PC-9 (cell line): Measurements from ENCODE around the gene DENND2A.

Source experiments
- EZH2 ChIP-seq: fragments of 200-600 bp; sonication (generic); IDR thresholded peaks from 2 replicates; pipeline ENCODE4 v1.8.0; 2017; ENCODE audit warnings: antibody characterized with exemption, low read depth
- TF ChIP-seq, protein P1 (sequence below): fragments of 200-600 bp; sonication (generic); conservative IDR thresholded peaks from 2 replicates; pipeline ENCODE4 v1.6.1; 2017; ENCODE audit warnings: mixed run types, antibody characterized with exemption, mild to moderate bottlenecking, moderate library complexity

- TF ChIP-seq, protein P1, sequence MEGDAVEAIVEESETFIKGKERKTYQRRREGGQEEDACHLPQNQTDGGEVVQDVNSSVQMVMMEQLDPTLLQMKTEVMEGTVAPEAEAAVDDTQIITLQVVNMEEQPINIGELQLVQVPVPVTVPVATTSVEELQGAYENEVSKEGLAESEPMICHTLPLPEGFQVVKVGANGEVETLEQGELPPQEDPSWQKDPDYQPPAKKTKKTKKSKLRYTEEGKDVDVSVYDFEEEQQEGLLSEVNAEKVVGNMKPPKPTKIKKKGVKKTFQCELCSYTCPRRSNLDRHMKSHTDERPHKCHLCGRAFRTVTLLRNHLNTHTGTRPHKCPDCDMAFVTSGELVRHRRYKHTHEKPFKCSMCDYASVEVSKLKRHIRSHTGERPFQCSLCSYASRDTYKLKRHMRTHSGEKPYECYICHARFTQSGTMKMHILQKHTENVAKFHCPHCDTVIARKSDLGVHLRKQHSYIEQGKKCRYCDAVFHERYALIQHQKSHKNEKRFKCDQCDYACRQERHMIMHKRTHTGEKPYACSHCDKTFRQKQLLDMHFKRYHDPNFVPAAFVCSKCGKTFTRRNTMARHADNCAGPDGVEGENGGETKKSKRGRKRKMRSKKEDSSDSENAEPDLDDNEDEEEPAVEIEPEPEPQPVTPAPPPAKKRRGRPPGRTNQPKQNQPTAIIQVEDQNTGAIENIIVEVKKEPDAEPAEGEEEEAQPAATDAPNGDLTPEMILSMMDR: no peak
- no peak for TF ChIP-seq EZH2
Observed at GRCh38 chr7:140595468-140596092, 45.0 kb downstream of the DENND2A start.
